ENCODE results near the gene VTI1A.

- TF ChIP-seq ZNF114 (CRISPR knock-in tag; IDR thresholded peaks at IDR 0.05) (no peak), CTCF (conservative IDR thresholded peaks at IDR 0.05; ENCODE audit: low read depth in 2 of 2) (no peak), EZH2phosphoT487 (IDR thresholded peaks at IDR 0.05; ENCODE audit: unreplicated experiment) (no peak), POLR2AphosphoS5 (IDR thresholded peaks at IDR 0.05; ENCODE audit: low read depth) (no peak), EZH2 (IDR thresholded peaks at IDR 0.05; ENCODE audit: low read depth, unreplicated experiment) (no peak), REST (IDR thresholded peaks at IDR 0.05; ENCODE audit: unreplicated experiment) (no peak), CREB1 (CRISPR knock-in tag; IDR thresholded peaks at IDR 0.05; ENCODE audit: low read depth) (no peak), STAT1 (IDR thresholded peaks at IDR 0.05; ENCODE audit: unreplicated experiment) (no peak), ETS1 (IDR thresholded peaks at IDR 0.05) (no peak)
Observed at GRCh38 chr10:112570585-112570984, 123.6 kb downstream of the VTI1A start.
